Suppressor macrophage treated with lipopolysaccharide for 1 hour (primary cell): Measurements from ENCODE around the gene EYS.

ENCODE experiments used
- DNase-seq, 3 donors: peaks; one replicate each; pipeline ENCODE4 v3.0.0-alpha.2; 2020 to 2022

The EYS gene

GRCh38 chr6:64428186-64428585 is 1278.8 kb downstream of the EYS start:
- no peak for DNase-seq

- DNase-seq: no peak
These were observed 1291.1 kb downstream of the EYS start for GRCh38 chr6:64415926-64416325.

- DNase-seq: no peak
These were observed 1295.8 kb downstream of the EYS start for GRCh38 chr6:64411226-64411625.

- DNase-seq: no peak
These were observed 1297.1 kb downstream of the EYS start for GRCh38 chr6:64409948-64410347.

DNA sequence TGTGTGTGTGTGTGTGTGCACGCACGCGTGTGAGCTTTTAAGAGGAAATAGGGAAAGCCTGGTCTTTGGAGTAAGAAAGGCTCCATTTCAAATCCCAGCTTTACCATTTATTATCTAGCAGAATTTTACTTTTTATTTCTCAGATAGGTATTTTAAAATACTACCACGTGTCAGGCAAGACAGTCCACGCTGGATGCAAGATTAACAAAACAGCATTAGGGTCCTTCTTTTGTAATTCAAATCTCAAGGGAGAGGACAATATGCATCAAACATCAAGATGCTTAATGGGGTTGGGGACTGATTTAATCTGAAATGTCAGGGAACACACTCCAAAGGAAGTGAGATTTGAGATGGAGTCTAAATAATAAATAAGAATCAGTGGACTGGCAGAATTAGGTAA is 1302.6 kb downstream of the EYS start:
- no peak for DNase-seq

GRCh38 chr6:64383277-64383676 is 1323.7 kb downstream of the EYS start:
- DNase-seq: no peak

GRCh38 chr6:64376394-64376793 is 1330.6 kb downstream of the EYS start:
- no peak for DNase-seq

DNA sequence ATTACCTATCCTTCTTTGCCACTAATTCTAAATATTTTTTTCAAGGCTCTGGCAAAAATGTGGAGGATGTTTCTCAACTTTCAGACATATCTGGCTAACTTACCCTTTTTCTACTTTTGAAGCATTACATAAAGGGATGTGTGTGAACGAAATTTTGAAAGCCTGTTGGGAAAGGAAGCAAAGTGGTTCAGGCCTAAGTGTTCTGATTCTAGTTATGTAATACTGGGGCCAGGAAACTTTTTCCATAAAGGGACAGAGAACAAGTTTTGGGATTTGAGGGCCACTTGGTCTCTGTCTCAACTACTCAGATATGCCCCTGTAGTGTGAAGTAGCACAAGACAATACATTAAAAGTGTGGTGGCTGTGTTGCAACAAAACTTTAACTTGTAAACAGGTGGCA is 1349.6 kb downstream of the EYS start:
- no peak for DNase-seq

GRCh38 chr6:64347411-64347810 is 1359.6 kb downstream of the EYS start:
- no peak for DNase-seq

DNA sequence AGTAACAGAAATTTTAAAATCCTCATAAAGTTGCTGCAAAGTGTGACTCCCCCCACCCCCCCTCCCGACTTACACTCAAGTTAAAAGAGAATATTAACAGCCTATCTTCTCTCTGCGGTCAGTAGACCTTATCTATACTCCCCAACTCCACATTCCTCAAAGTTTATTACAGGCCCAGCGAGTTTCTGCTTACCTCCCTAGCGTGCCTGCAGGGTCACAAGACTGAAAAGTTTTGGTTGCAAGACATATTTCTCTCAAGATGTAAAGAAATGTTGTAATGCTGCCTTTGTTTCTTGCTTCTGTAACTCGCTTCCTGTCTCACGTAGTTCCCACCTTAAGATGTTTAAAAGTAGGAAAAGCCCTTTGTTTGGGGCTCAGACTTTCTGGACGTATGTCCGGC is 1371.8 kb downstream of the EYS start:
- DNase-seq: no peak

- DNase-seq: no peak
These were observed 1372.4 kb downstream of the EYS start for GRCh38 chr6:64334636-64335035.

- DNase-seq: peak; percentile 50 to 79 (median 59)
These were observed 1376.2 kb downstream of the EYS start for GRCh38 chr6:64330694-64331307.

DNA sequence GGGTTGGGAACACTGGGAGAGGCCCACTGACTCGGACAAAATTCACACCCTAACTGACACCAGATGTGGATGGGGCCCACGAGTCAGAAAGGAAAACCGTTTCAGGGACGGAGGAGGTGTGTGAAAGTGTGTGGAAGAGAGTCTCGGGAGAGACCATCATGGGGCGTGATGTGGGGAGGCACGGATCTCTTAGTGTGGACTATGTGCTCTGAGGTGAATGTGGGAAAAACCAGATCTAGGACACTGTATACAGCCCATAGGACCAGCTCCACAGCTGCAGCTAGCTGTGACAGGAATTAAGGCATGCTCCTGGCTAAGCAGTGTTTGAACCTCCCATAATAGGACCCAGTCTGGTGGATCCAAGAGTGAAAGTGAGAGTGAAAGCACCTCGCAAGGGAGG is 1380.1 kb downstream of the EYS start:
- DNase-seq: no peak

DNA sequence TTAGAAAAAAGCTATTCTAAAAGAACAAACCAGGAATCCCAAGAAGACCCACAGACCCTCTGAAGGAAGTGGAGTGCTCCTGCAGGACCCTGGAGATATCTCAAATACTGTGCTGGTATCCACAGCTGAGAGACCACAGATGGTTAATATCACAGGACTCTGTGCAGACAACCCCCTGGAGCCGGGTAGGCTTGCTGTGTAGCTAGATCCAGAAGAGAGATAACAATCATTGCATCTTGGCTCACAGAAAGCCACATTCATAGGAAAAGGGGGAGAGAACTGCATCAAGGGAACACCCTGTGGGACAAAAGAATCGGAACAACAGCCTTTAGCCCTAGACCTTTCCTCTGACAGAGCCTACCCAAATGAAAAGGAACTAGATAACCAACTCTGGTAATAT is 1381.9 kb downstream of the EYS start:
- no peak for DNase-seq

GRCh38 chr6:64310214-64310613 is 1396.8 kb downstream of the EYS start:
- no peak for DNase-seq

DNA sequence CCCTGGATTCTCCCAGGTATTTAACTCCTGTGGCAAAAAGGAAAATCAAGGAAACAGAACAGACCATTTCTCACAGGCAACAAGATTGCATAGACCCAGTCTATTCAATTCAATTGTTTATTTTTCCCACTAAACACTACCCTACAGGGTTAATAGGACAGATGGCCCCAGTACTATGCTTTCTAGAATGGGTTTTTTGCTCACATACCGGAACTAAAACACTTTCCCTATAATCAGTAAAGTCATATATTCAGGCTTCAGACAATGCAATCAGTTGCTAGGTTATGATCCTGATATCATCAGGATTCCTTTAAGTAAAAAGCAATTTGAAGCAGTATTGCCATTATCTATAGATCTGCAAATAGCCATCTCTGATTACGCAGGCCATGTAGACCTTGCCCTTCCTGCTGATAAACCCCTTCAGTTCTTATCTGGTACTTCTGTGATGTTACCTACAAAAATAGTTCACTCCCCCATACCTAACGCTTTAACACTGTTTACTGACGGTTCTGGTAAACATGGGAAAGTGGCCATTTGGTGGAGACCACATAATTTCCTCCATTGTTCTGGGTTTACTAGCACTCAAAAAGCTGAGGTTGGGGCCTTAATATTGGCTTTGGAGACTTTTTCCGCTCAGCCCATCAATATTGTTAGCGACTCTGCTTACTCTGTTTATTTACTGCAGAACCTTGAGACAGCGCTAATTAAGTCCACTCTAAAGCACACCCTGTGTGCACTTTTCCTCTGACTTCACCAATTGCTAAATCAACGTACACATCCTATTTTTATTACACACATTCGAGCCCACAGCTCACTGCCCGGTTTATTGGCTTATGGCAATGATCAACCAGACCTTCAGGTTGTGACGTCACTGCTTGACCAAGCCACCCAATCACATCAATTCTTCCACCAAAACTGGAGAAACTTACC is 1405.5 kb downstream of the EYS start:
- no peak for DNase-seq

GRCh38 chr6:64299176-64299575 is 1407.8 kb downstream of the EYS start:
- DNase-seq: no peak

DNA sequence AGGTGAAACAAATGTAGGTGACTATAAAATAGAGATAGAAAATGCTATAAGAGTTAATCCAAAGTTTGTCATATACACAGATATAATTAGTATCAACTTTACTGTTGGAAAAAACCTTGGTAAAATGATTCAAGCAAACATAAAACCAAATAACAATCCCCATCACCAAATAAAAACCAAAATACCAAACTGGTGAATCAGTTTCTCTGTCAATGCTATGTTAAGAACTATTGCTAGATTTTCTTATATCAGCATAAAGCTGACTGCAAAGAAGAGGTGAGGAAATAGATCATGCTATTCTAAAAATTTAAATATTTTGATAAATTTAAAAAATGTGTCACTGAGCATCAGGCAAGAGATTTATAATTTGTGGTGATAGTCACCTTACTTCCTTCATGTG is 1413.0 kb downstream of the EYS start:
- no peak for DNase-seq

DNA sequence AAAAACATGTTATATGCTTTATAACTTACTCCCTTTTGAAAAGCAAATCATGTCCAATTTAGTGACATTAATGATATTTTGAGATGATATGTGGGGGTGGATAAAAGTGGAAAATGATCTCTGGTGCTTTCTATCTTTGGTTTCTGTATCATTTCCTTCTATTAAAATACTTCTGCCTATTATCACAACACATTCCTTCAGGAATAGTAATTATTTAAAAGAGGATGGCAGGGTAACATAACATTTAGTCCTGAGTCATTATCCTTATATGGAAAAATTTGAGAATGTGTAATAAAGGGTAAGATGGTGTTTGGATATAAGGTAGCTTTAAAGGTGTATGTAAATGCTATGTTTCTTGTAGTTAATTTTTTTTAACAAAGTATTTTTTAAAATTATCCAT is 1413.7 kb downstream of the EYS start:
- DNase-seq: no peak

DNA sequence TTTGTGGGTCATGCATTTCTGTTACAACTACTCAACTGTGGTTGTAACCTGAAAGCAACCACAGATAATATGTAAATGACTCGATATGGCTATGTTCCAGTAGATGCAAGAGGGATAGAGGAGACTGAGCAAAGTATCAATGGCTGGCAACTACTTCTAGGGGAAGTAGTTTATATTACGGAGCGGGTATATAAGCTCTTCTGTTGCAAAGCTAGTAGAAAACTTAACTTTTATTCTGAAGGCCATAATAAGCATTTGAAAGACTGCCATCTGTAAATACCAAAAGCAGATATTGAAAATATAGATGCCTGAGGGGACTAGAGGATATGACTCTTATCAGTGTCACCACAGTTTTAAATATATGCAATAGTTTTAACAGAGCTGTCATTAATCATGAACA is 1416.2 kb downstream of the EYS start:
- no peak for DNase-seq

DNA sequence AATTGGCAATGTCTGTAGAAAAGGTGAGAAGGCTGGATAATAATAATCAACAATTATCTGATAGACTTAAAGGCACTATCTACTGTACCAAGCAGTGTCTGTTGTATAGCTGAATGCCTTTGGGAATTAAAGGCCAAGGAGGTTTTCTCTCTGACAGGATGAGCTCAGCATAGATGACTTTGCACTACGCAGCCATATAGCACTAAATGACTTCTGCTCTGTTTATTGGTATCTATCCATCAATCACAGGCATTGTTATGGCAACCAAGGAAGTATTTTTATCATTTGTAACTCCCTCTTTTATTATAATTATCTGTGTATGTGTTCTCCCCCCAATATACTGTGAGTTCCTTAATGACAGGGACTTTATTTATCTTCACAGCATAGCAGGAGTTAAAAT is 1417.1 kb downstream of the EYS start:
- DNase-seq: no peak

- DNase-seq: no peak
These were observed 1418.7 kb downstream of the EYS start for GRCh38 chr6:64288351-64288750.

- no peak for DNase-seq
These were observed 1425.9 kb downstream of the EYS start for GRCh38 chr6:64281167-64281566.

- DNase-seq: peak in 2 of 3 donors; percentile 6 to 14
These were observed 1426.5 kb downstream of the EYS start for GRCh38 chr6:64280569-64280968.

DNA sequence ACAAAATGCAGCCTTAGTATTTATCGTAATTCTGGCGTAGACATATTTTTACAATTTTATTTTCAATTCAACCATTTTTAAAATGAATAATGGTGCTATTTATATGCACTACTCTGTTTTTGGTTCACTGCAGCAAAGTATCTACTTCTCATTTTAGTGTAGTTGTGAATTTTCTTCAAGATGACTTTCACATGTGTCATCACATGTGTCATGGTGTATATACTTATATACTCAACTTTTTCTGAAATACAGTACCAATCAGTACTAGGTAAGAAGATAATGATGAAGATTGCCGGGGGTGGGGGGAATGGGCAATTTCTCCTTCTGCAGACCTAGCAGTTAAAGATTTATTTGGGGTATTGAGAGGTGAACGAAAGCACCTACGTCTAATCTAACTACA is 1436.9 kb downstream of the EYS start:
- no peak for DNase-seq
